Body of pancreas (tissue), 4 donors: ENCODE data around the gene MAP3K6.

Source experiments
- POLR2A ChIP-seq, 3 donors: fragments of 450-650 bp; IDR thresholded peaks; one replicate each; pipeline ENCODE4 v1.6.1; 2016; ENCODE audit warnings: antibody characterized with exemption in 3 of 3, mild to moderate bottlenecking in 2 of 3
- TF ChIP-seq, protein P1 (sequence below), 7 experiments: fragments of 450-650 bp in 4 of 7; fragments of 200-600 bp in 3 of 7; sonication (generic) in 3 of 7; IDR thresholded peaks; one replicate each; pipeline ENCODE4 v1.5.1; 2016 to 2019; ENCODE audit warnings: antibody characterized with exemption in 7 of 7

- TF ChIP-seq, protein P1, sequence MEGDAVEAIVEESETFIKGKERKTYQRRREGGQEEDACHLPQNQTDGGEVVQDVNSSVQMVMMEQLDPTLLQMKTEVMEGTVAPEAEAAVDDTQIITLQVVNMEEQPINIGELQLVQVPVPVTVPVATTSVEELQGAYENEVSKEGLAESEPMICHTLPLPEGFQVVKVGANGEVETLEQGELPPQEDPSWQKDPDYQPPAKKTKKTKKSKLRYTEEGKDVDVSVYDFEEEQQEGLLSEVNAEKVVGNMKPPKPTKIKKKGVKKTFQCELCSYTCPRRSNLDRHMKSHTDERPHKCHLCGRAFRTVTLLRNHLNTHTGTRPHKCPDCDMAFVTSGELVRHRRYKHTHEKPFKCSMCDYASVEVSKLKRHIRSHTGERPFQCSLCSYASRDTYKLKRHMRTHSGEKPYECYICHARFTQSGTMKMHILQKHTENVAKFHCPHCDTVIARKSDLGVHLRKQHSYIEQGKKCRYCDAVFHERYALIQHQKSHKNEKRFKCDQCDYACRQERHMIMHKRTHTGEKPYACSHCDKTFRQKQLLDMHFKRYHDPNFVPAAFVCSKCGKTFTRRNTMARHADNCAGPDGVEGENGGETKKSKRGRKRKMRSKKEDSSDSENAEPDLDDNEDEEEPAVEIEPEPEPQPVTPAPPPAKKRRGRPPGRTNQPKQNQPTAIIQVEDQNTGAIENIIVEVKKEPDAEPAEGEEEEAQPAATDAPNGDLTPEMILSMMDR (IDR thresholded peaks at IDR 0.05): no peak
- no peak for TF ChIP-seq POLR2A (IDR thresholded peaks at IDR 0.05)
Measured at GRCh38 chr1:27333717-27334279, 33.0 kb downstream of the MAP3K6 start.
